GM19238 (cell line): ENCODE data around the gene PHRF1.

Experiments used
- DNase-seq: peaks from one replicate; pipeline ENCODE4 v3.0.0; 2011; ENCODE audit warnings: low spot score; ENCODE audit not compliant: insufficient read length

Gene PHRF1, protein sequence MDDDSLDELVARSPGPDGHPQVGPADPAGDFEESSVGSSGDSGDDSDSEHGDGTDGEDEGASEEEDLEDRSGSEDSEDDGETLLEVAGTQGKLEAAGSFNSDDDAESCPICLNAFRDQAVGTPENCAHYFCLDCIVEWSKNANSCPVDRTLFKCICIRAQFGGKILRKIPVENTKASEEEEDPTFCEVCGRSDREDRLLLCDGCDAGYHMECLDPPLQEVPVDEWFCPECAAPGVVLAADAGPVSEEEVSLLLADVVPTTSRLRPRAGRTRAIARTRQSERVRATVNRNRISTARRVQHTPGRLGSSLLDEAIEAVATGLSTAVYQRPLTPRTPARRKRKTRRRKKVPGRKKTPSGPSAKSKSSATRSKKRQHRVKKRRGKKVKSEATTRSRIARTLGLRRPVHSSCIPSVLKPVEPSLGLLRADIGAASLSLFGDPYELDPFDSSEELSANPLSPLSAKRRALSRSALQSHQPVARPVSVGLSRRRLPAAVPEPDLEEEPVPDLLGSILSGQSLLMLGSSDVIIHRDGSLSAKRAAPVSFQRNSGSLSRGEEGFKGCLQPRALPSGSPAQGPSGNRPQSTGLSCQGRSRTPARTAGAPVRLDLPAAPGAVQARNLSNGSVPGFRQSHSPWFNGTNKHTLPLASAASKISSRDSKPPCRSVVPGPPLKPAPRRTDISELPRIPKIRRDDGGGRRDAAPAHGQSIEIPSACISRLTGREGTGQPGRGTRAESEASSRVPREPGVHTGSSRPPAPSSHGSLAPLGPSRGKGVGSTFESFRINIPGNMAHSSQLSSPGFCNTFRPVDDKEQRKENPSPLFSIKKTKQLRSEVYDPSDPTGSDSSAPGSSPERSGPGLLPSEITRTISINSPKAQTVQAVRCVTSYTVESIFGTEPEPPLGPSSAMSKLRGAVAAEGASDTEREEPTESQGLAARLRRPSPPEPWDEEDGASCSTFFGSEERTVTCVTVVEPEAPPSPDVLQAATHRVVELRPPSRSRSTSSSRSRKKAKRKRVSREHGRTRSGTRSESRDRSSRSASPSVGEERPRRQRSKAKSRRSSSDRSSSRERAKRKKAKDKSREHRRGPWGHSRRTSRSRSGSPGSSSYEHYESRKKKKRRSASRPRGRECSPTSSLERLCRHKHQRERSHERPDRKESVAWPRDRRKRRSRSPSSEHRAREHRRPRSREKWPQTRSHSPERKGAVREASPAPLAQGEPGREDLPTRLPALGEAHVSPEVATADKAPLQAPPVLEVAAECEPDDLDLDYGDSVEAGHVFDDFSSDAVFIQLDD (N-terminal part only)

DNA sequence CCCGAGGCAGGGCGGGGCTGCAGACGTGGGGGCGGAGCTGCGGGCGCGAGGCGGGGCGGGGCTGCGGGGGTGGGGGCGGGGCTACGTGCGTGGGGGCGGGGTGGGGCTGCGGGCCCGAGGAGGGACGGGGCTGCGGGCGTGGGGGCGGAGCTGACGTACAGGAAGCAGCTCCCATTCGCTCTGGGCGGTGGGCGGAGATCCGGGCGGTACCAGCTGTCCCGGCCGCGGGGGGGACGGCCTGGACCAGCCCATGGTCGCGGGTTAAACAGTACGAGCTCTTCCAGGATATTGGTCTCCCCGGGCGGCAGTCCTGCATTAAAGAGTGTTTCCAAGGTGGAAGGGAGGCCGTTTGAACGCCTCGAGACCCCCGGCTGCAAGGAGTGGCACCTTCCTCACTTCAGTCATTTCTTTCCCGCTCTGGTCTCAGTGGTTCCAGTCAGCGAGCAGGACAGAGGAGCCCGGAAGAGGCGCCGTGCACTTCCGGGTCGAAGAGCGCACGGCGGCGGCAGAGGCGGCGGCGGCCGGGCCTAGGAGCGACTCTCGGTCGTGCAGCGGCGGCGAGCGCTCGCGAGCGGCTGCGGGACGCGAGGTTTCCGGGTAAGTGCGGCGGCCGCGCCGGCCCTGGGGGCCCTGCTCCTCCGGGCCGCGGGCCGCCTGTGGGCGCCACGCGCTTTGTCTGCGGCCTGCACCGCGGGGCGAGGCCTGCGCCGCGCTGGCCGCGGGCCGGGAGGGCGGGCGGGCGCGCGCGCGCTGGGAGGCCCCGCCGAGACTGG is at the start of gene PHRF1:
Gene PHRF1, plus strand, starts transcription at position 475 of the 773 bp plus-strand sequence. CDS start 5,043 bp downstream, outside the sequence.
- peak; percentile 100 for DNase-seq

DNA sequence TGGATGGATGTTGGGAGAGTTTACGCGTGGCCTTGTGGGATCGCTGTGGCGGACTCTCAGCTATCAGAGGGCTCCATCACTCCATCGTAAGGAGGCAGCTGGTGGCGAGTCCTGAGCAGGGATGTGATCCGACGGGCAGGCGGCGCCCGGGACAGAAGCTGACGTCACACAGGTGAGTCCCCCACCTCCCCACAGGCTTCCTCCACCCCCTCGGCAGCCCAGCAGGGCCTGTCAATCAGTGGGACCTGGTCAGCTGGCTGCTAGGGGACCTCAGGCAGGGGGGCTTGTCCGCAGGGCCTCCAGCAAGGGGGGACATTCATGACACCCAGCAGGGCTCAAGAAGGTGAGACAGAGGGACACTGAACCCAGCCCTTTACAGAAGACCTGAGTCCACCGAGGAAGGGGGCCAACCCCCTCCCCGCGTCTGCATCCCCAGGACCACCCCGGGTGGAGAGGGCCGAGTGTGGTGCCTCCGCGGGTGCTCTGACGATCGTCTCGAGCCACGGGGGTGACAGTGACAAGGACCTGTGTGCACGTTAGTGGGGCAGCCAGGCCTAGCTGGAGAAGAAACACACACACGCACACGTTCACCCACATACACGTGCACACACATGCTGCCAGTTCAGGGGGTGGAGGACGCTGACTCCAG is 48.0 kb upstream of the PHRF1 start:
- no peak for DNase-seq

DNA sequence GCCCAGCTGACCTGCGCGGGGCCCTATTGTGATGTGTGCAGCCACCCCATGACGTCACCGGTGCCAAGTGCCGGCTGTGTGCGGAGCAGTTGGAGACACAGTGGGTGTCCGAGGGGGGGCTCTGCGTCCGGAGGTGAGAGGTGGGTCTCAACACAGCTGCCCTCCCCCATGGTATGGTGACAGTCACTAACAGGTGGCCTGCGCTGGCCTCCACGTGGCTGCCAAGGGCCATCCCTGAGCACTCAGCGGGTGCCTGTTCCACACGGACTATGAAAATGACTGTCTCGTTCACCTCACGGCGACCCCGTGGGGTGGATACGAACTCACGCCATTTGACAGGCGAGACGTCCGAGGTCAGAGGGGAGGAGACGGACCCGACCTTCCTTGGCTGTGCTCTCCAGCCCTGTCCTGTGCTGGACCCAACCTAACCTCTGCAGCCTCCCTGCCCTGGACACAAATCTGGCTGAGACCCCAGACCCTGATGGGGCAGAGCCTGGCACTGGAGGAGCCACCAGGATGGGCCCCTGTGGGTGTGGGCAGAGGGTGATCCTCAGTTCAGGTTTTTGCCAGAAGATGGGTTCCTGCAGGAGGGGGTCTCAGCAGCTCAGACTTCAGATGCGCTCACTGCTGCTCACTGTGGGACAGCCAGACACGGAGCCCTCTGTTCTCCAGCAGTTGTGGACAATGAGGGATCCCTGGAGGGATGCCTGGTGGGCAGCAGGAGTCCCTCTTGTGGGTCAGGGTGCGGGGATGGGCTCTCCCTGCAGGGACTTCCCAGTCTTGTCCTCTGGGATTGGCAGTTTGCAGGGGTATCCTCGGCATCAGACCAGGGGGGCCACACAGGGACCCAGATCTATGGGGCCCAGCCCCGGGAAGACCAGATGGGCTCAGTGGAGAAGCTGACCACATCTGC is 47.2 kb upstream of the PHRF1 start:
- DNase-seq, result no peak

DNA sequence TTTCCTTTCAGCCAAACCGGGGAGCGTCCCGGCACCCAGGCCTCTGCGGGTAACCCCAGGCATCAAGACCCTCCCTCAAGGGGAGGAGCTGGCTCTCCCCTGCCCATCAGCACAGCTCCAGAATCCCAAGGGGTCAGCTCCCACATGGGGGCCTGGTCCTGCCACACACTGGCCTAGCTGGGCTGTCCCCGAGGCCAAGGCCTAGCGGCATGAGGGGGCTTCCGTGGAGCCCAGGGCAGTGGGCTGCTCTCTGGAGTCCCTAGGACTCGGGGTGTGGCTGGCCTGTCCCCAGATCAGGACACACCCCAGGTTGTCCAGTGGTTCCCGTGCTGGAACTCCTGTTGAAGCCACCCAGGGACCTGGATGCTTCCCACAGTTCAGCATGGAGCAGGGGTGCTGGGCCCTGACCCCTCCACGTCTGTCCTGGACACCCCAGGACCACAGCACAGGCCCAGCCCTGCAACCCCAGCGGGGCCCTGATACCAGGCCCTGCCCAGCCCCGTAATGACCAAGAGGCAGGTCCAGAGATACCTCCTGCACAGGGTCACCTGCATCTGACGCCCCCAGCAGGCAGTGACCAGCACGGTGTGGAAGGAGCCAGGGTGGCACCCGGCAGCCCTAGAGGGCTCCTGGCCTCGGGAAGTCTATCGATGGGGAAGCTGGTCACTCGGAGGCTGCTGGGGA is 46.4 kb upstream of the PHRF1 start:
- DNase-seq, result no peak

DNA sequence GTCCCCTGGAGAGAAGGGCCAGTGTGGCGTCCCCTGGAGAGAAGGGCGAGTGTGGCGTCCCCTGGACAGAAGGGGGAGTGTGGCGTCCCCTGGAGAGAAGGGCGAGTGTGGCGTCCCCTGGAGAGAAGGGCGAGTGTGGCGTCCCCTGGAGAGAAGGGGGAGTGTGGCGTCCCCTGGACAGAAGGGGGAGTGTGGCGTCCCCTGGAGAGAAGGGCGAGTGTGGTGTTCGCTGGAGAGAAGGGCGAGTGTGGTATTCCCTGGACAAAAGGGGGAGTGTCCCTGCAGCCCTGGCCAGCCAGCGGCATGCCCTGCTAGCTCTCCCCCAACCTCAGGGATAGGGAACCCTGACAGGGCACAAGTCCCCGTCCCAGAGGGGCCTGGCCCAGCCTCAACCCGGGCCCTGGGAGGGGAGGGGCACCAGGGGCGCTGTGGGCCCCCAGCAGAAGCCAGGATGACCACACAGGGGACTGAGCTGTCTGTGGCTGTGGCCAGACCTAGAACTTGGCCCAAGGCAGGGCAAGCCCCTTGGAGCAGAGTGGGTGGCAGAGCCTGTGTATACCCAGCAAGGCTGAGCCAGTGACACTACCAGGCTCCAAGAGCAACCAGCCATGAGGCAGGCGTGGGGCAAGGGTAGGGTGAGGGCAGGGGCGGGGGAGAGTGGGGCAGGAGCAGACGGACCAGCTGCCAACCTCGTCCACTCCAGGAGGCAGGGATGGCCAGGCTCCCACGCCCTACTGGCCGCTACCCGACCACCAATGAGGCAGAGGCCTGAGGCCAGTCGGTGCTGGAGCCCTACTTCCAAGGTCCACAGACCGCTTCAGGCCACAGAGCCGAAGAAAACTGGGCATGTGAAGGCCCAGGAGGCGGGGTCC is 45.1 kb upstream of the PHRF1 start:
- DNase-seq, result no peak

DNA sequence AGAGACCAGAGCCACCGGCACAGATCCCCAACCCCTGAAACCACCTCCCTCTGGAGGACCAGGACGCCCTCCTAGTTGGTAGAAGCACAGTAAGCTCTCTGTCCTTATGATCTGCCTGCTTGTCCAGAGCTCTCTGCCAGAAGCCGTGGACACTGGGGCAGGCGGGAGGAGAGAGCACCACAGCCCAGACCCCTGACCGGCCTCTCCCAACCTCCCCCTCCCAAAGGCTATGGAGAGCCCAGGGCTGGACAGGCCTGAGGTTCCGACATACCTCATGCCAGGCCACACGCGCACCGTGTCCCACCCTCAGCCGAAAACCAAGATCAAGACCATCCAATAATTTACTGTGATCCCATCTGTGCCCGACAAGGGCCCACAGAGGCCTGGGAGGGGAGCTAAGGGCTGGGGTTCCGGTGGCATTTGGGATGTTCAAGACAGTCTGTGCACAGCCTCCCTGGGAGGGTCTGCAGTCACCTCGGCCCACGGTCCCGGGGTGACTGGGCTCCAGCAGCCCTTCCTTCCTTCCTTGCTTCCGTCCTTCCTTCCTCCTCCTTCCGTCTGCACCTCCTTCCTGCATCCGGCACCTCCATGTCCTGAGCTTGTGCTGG is 44.2 kb upstream of the PHRF1 start:
- no peak for DNase-seq

DNA sequence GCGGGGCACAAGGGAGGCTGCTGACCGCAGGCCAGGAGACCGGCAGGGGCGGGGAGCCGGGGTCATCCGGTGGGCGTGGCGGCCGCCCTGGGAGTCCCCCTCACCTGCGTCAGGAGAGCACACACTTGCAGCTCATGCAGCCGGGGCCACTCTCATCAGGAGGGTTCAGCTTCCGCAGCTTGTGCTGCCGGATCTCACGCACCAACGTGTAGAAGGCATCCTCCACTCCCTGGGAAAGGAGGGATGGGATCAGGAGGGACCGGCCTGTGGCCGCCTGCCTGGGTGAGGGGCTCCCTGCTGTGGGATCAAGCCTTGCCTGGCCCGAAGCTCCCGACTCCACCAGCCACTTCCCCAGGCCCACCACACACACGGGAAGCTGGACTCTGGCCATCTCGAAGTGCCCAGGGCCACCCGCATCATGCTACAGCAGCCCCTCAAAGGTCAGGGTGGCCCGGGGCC is 43.7 kb upstream of the PHRF1 start:
- no peak for DNase-seq

DNA sequence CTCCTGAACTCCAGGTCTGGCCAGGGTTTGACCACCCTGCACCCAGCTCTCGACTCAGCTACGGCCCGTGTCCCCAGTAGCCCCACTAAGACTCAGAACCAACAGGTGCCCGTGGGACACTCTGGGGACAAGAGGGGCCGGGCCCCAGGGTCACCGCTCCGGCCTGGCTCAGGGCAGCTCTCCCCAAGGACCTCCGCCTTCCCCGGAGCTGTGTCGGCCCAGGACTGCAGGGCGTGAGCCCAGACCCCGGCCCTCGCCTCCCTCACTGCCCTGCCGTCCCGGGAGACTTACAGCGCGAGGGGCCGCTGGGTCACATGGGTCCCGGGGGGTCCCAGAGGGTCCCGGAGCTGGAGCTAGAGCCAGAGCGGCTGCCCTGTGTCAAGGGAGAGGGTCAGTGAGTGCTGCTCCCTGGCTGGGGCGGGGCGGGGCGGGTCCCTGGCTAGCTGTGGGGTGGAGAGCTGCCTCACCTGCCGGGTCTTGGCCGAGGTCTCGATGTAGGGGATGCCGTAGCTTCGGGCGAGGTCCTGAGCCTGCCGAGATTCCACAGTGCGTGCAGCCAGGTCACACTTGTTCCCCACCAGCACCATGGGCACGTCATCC is 43.2 kb upstream of the PHRF1 start:
- DNase-seq, result no peak

DNA sequence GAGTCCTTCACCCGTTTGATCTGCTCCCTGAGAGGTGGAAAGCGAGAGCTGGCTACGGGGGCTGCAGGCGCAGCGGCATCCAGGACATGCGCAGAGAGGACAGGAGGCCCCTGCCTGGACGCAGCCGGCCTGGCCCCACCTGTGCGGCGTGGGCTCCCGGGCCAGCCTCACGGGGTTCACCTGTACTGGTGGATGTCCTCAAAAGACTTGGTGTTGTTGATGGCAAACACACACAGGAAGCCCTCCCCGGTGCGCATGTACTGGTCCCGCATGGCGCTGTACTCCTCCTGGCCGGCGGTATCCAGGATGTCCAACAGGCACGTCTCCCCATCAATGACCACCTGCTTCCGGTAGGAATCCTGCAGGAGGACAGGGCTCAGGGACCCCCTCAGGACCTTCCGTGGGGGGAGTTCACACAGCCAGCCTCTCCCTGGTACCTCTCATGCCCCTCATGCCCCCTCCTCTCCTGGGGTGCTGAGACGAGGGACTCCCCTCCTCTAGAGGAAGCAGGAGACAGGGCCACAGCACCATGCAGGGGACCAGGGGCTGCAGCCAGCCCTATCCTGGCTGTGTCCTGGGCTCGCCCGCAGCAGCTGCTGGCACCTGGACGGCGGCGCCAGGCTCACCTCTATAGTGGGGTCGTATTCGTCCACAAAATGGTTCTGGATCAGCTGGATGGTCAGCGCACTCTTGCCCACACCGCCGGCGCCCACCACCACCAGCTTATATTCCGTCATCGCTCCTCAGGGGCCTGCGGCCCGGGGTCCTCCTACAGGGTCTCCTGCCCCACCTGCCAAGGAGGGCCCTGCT is 42.5 kb upstream of the PHRF1 start:
- no peak for DNase-seq

DNA sequence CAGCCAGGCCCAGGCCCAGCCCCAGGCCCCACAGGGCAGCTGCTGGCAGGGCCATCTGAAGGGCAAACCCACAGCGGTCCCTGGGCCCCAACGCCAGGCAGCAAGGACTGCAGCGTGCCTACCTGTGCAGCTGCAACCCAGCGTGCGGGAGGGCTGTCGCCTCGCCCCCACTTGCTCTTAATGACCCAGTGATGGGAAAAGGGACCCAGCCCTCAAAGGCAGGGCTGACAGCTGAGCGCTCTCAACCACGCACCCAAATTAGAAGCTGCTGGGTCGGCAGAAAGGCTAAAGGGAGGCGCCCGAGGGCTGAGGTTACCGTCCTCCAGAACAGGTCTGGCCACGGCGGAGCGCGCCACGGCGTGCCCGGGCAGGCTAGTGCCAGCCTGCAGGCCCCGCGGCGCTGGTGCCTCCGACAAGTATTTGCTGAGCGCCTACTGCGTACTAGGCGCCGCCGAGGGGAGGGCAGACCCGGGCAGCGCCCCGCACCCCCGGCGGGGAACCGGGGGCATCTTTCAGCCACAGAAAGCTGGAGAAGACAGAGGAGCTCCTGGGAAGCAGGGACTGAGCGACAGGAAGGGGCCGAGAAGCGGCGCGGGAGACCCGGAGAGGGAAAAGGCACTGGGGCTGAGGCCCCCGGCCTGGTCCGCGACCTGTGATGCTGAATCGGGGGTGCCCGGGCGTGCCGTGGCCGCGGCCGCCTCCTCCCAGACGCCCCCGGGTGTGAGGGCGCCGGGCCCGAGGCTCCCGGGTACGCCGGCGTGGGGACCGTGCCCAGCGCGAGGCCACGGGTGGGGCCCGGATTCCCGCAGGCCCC is 41.7 kb upstream of the PHRF1 start:
- peak; percentile 45 for DNase-seq

DNA sequence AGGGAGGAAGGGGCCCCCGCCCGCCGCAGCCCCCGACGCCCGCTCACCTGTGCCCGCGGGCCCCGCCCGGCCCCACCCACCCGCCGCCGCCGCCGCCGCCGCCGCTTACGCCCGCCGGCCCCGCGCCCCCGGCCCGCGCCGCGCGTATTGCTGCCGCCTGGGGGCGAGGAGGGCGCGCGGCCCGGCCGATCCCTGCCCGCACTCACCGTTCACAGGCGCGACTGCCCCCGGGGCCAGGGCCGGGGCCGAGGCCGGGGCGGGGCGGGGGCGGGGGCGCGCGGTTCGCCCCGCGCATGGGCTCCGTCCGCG is 41.1 kb upstream of the PHRF1 start:
- no peak for DNase-seq

DNA sequence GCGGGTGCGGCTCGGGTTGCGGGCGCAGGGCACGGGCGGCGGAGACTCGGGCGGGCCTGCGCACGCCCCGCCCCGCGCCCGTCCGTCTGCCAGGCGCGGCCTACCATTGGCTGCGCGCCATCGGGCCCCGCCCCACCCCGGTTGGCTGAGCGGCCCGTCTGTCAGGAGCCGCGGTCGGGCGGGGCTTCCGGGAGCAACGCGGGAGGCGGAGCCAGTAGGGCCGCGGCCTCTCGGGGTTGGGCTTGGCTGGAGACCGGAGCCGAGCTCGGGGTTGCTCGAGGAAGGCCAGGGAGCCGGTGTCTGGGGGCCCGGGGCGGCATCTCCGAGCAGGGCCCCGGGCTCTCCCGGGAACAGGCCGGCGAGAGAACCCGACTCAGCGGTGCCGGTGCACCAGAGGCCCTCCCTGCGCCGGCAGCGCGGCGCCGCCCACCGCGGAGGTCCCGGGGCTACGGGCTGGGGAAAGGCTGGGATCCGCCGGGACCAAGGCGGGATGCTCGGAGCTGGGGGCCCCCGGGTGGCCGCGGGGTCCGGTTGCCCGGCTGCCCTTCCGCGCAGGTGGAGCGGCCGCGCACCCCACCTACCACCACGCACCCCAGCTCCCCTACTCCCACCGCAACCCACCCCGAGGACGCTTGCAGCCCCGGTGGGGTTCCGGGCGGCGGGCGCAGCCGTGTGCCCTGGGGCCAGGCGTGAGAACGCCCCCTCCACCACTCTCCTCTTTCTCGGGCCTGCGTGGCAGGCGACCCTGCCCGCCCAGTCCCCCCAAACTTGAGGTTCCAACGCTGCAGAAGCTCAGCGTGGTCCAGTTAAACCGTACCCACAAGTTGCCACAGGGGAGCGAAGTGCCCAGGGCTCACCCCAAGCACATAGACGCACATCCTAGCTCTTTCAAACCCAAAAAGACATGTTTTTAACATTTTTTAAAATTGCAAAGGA is 40.5 kb upstream of the PHRF1 start, which contains the start of gene HRAS:
Gene HRAS, minus strand, starts transcription at position 58 of the 936 bp plus-strand sequence.
- DNase-seq, result peak; percentile 100

DNA sequence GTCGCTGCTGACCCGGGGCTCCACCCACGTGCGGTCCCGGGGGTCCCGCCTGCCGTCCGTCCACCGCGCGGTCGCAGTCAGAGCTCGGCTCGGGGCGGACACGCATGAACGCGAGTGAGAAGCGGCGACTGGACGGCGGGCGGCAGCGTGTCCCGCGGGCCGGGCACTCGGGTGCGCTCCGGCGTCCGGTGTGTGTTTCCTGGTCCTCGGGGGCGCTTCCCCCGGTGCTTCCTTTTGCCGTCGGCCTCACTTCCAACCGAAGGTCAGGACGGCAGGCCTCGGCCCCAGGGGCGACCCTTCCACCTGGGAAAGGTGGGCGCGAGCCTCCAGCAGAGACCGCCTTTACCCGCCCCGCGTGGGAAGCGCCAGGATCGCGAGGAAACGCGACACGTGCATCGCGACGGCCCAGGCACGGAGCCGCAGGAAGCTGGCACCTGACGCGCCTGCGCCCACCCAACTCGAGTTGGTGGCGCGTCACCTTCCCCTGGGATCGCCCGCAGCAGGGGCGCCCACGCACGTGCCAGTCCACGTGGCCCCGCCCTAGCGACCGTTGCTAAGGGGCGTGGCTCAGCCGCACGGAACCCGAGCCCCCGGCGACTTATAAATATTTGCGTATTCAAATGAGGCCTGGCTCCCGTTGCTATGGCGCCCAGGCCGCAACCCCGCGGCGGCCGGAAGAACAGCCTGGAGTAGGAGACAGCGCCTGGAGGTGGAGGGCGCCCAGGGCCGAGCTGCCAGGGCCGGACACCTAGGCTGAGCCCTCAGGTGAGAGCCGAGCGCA is 39.2 kb upstream of the PHRF1 start, which contains the start of gene LRRC56:
Gene LRRC56, plus strand, starts transcription at position 687 of the 781 bp plus-strand sequence. CDS start 3,158 bp downstream, outside the sequence.
- DNase-seq, result peak; percentile 99
